A549 (cell line): ENCODE measurements around the gene NPAS2. TPM values are rescaled to one million over a fixed set of nuclear protein-coding genes. Genes with fewer than 3 reads are reported as not detected.

Experiments used
- ATAC-seq, 2 experiments: fragments of 200-7000 bp in 1 of 2; fragments of >200 bp in 1 of 2; cut with Nextera tagmentation in 1 of 2; cut with Tn5 transposase in 1 of 2; 3 replicates each; pipeline versions ENCODE4 v1.8.0 to v1.9.1; 2018 to 2020; ENCODE audit warnings: mild to moderate bottlenecking in 1 of 2, moderate library complexity in 1 of 2
- CTCF ChIA-PET: fragments of 300-600 bp; sonication (Branson Sonifier 250); formaldehyde crosslinking; extraction: SDS; loops from one replicate; lab custom pipeline; 2021; ENCODE audit warnings: antibody characterized with exemption, inconsistent platforms; lab: Yijun Ruan, JAX
- POLR2A ChIA-PET: fragments of 350-600 bp; formaldehyde crosslinking; extraction: SDS; loops from one replicate; lab custom pipeline; 2021; ENCODE audit warnings: antibody characterized with exemption, inconsistent platforms; lab: Yijun Ruan, JAX
- DNase-seq, 2 experiments: peaks; one replicate each; pipeline versions ENCODE4 v3.0.0 to v3.0.0-alpha.2; 2011 to 2016; ENCODE audit warnings: low read depth in 1 of 2, low spot score in 1 of 2
- FAIRE-seq: peaks from 2 replicates; lab custom pipeline; 2011; peaks lifted over from hg19 to GRCh38; lab: Jason Lieb, UNC
- H3K27ac ChIP-seq, 2 experiments: fragments of >200 bp; sonication (Bioruptor Twin); formaldehyde crosslinking; 3 replicates each; pipeline ENCODE4 v1.5.1; 2016 to 2017
- H3K4me1 ChIP-seq: fragments of >200 bp; sonication (Bioruptor Twin); formaldehyde crosslinking; 3 replicates; pipeline ENCODE4 v1.6.1; 2016
- H3K4me2 ChIP-seq: fragments of >200 bp; sonication (Bioruptor Twin); formaldehyde crosslinking; 3 replicates; pipeline ENCODE4 v1.6.1; 2016
- H3K4me3 ChIP-seq: fragments of >200 bp; sonication (Bioruptor Twin); formaldehyde crosslinking; 3 replicates; pipeline ENCODE4 v1.5.1; 2016
- H3K9me3 ChIP-seq: fragments of >200 bp; sonication (Bioruptor Twin); formaldehyde crosslinking; 3 replicates; pipeline ENCODE4 v1.6.1; 2016
- CHD2 ChIP-seq: fragments of 150-350 bp; IDR thresholded peaks from 2 replicates; pipeline ENCODE4 v1.6.1; 2014; ENCODE audit warnings: low read length; ENCODE audit not compliant: partially characterized antibody
- CHD4 ChIP-seq: fragments of 200-600 bp; sonication (generic); IDR thresholded peaks from 2 replicates; pipeline ENCODE4 v1.6.1; 2016; ENCODE audit warnings: antibody characterized with exemption, mild to moderate bottlenecking, borderline replicate concordance
- E2F6 ChIP-seq: IDR thresholded peaks from 2 replicates; pipeline ENCODE4 v1.6.1; 2012; ENCODE audit warnings: low read depth, borderline replicate concordance
- EHF ChIP-seq: fragments of 250-450 bp; sonication (Bioruptor Pico); IDR thresholded peaks from 2 replicates; pipeline ENCODE4 v1.5.0; 2020; ENCODE audit warnings: mild to moderate bottlenecking
- ELK1 ChIP-seq: fragments of 150-350 bp; IDR thresholded peaks from 2 replicates; pipeline ENCODE4 v1.6.1; 2014; ENCODE audit warnings: low read depth, mild to moderate bottlenecking, low read length
- FOSB ChIP-seq: fragments of 250-450 bp; sonication (Bioruptor Pico); IDR thresholded peaks from 2 replicates; pipeline ENCODE4 v1.5.0; 2020; ENCODE audit warnings: mild to moderate bottlenecking, moderate library complexity
- FOSL2 ChIP-seq, 2 experiments: fragments of 450-650 bp in 1 of 2; fragments of >200 bp in 1 of 2; sonication (Bioruptor Twin) in 1 of 2; formaldehyde crosslinking; IDR thresholded peaks; 2 replicates each; pipeline versions ENCODE4 v1.5.0 to v1.6.1; 2016 to 2020; ENCODE audit warnings: mild to moderate bottlenecking in 1 of 2, moderate library complexity in 1 of 2
- GATA3 ChIP-seq: IDR thresholded peaks from 2 replicates; pipeline ENCODE4 v1.6.1; 2012; ENCODE audit warnings: borderline replicate concordance
- HDAC2 ChIP-seq: fragments of 200-600 bp; sonication (generic); IDR thresholded peaks from 2 replicates; pipeline ENCODE4 v1.6.1; 2016
- HMGXB4 ChIP-seq: fragments of 250-450 bp; sonication (Bioruptor Pico); IDR thresholded peaks from 2 replicates; pipeline ENCODE4 v1.5.0; 2021; ENCODE audit warnings: mild to moderate bottlenecking, moderate library complexity, borderline replicate concordance
- HOXB5 ChIP-seq: fragments of 250-450 bp; sonication (Bioruptor Pico); IDR thresholded peaks from 2 replicates; pipeline ENCODE4 v1.5.0; 2020; ENCODE audit warnings: mild to moderate bottlenecking, moderate library complexity
- NFE2L2 ChIP-seq: fragments of 150-350 bp; conservative IDR thresholded peaks from 2 replicates; pipeline ENCODE4 v1.6.1; 2014; ENCODE audit warnings: low read length
- NPAS2 ChIP-seq: fragments of 250-450 bp; sonication (Bioruptor Pico); IDR thresholded peaks from 2 replicates; pipeline ENCODE4 v1.8.0; 2022; ENCODE audit warnings: mild to moderate bottlenecking, moderate library complexity, borderline replicate concordance
- NR3C1 ChIP-seq: fragments of >200 bp; sonication (Bioruptor Twin); formaldehyde crosslinking; IDR thresholded peaks from 3 replicates; pipeline ENCODE4 v1.6.1; 2017
- PBX3 ChIP-seq: IDR thresholded peaks from 2 replicates; pipeline ENCODE4 v1.6.1; 2012
- RNF2 ChIP-seq: fragments of 200-600 bp; sonication (generic); IDR thresholded peaks from 2 replicates; pipeline ENCODE4 v1.6.1; 2016; ENCODE audit warnings: low read depth, mild to moderate bottlenecking, antibody characterized with exemption, moderate library complexity, borderline replicate concordance
- SREBF2 ChIP-seq: fragments of 450-650 bp; IDR thresholded peaks from 2 replicates; pipeline ENCODE4 v1.6.1; 2014; ENCODE audit warnings: mild to moderate bottlenecking, moderate library complexity
- TFCP2L1 ChIP-seq: fragments of 250-450 bp; sonication (Bioruptor Pico); IDR thresholded peaks from 2 replicates; pipeline ENCODE4 v1.5.0; 2021; ENCODE audit warnings: mild to moderate bottlenecking
- USF2 ChIP-seq: fragments of 450-650 bp; IDR thresholded peaks from 2 replicates; pipeline ENCODE4 v1.6.1; 2014; ENCODE audit warnings: antibody characterized with exemption
- ZC3H11A ChIP-seq: fragments of 450-650 bp; IDR thresholded peaks from 2 replicates; pipeline ENCODE4 v1.6.1; 2014; ENCODE audit warnings: antibody characterized with exemption, mild to moderate bottlenecking
- WGBS: methylation state at CpG from one replicate; pipeline ENCODE4 v1.1.6; 2017; ENCODE audit errors: missing lambda C conversion rate; 5-methylcytosine and 5-hydroxymethylcytosine counted together
- polyA plus RNA-seq, 4 experiments: library from polyadenylated mRNA; depleted of rRNA in 3 of 4; stranded (reverse); fragments of >200 nt; fragmentation: RNase III in 1 of 4; extraction: RNeasy Plus Mini Kit Qiagen cat#74134 plus additional on column Dnase treatment in 1 of 4; gene quantifications; 2 replicates in 3 of 4; 3 replicates in 1 of 4; pipeline ENCODE4 v1.2.3, GENCODE V29; 2011 to 2017

NPAS2 gene
- polyA plus RNA-seq, 2 of the 4 experiments (the other 2 are of a cell fraction): 31.4 to 56.1 TPM

- DNase-seq: no peak
- POLR2A ChIA-PET: no interaction called here
- ATAC-seq: no peak
- TF ChIP-seq PBX3 (no peak), GATA3 (no peak), FOSB (CRISPR knock-in tag) (no peak), TFCP2L1 (CRISPR knock-in tag) (no peak), SREBF2 (no peak), CHD4 (no peak), E2F6 (no peak), CHD2 (no peak), FOSL2 (IDR thresholded peaks at IDR 0.05) (no peak), FOSL2 (CRISPR knock-in tag; IDR thresholded peaks at IDR 0.05) (no peak), HDAC2 (no peak), USF2 (no peak), ELK1 (no peak), EHF (no peak), HOXB5 (CRISPR knock-in tag) (no peak), NFE2L2 (no peak)
- TF ChIP-seq, all 56 proteins: peak for 0
- no peak overlapping the region for H3K4me3 ChIP-seq
- WGBS: 90% methylated on average over 16 of the region's 16 CpGs
- H3K4me1 ChIP-seq: peaks cover 30% of the 10 kb centered on the region
- H3K9me3 ChIP-seq: no peaks in the 10 kb centered on the region
- no peak overlapping the region for H3K4me2 ChIP-seq
- H3K27ac ChIP-seq: no peak overlapping the region
- CTCF ChIA-PET: interaction anchor here (0.9 to 1.1 kb wide), 3 partner anchors 8 to 47 kb away, joined by 3 to 4 read pairs (median 3); no protein-coding TSS in a partner anchor
- FAIRE-seq: no peak
Measured at GRCh38 chr2:100835006-100835659, 15.2 kb downstream of the NPAS2 start.

- Histone ChIP-seq H3K4me1 (peaks cover 38% of the 10 kb centered on the region), H3K9me3 (no peaks in the 10 kb centered on the region), H3K4me3 (no peak overlapping the region), H3K4me2 (no peak overlapping the region), H3K27ac (peak overlapping the region in 1 of 2 experiments; percentile 28; a peak in 1 of 6 replicates)
- ChIA-PET POLR2A (no interaction called here), CTCF (interaction anchor here (0.9 kb wide), 1 partner anchor 233 kb away, joined by 3 read pairs; no protein-coding TSS in a partner anchor)
- TF ChIP-seq NR3C1 (no peak), RNF2 (no peak), HMGXB4 (CRISPR knock-in tag) (no peak), NPAS2 (CRISPR knock-in tag) (no peak), ZC3H11A (no peak)
- WGBS: 79% methylated on average over 7 of the region's 7 CpGs
- no peak for ATAC-seq
- no peak for DNase-seq
- no peak for FAIRE-seq
Measured at GRCh38 chr2:100840519-100840918, 20.6 kb downstream of the NPAS2 start.
